IPS-NIHi11 (cell line): ENCODE data around the gene LSM4.

ENCODE experiments used
- DNase-seq: peaks from one replicate; pipeline ENCODE4 v3.0.0; 2012; ENCODE audit warnings: mixed read lengths, low spot score

The LSM4 gene

DNA sequence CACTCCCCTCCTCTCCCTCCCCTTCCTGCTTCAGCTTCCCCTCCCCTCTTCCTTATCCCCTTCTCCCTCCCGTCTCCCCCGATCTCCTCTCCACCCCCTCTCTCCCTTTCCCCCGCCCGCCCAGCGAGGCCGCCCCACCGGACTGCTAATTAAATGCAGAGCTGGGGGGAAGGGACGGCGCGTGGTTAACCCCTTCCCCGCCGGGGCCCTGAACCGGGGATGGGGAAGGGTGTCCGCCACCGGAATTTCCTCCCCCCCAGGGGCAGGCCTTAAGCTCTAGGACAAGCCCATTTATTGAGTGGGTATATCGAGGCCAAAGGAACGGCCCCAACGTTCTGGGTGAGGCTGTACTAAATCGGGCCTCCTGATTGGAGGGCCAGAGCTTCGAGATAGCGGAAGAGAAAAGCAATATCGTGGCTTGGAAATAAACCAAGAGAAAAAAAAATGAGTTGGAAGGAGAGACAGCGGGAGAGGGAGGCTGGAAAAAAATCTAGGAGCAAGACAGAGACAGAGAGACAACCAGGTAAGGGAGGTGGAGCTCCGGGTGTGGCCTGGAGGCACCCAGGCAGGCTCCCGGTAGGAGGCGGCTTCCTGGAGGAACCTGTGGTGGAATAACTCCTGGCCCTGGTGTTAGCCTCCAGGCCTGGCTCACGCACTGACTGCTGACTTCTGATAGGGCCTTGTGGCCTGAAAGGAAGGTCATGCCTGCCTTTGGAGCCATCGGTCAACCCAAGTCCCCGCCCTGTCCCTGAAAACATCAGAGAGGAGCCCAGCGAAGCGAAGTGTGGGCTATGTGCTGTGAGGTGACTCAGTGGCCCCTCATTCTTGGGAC, 29.9 kb downstream of the LSM4 start:
- peak; percentile 90 for DNase-seq

DNA sequence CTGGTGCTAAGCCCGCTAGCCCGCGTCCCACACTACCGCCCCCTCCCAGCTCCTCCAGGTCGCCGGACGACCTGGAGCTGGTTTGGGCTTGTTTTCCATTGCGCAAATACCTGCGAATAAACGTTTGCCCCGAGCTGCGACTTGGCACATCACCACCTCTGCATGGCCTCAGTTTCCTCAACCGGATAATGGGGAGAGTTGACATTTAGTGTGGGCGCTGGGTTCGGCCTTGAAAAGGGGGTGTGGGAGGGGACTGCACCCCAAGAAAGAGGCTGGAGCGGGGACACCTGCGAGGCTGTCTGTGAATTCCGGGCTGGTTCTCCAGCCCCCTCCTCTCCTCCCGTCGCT, 30.4 kb downstream of the LSM4 start:
- peak; percentile 52 for DNase-seq

DNA sequence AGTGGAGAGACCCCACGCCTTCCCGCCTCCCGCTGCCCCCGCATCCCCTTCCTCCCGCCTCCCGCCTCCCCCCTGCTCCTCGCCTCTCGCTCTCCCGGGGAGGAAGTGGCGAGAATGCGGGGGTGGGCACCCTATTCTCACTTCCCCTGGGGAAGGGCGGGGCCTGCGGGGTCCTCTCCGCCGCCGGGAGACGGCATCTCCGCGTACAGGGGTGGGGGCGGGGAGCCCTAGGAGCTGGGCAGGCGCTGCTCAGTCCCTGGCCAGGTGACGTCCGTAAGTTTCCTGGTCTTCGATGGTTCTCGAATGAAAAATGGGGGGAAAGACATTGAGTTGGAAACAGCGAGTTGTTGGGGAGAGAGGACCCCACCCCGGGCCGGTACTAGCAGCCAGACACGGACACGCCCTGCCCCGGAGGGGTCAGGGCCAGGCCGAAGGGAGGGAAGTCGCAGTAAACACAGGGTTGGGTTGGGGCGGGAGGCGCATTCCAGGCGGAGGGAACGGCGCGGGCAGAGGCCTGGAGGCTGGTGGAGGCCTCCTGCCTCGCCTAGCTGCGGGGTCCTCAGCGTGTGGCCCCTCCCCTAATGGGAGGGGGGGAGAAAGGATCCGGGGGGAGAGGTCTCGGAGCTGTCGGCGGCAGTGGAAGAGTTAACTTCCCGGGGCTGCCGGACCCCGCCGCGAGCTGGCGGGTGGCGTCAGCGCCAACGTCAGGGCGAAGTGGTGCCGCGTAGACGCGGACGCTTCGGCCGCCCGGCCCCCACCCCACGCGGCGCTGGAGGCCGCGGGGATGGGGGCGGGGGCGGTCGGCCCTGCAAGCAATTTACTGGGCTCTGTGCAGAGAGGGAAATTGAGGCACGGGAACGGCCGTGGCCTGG, 31.1 kb downstream of the LSM4 start:
- peak; percentile 64 for DNase-seq

DNA sequence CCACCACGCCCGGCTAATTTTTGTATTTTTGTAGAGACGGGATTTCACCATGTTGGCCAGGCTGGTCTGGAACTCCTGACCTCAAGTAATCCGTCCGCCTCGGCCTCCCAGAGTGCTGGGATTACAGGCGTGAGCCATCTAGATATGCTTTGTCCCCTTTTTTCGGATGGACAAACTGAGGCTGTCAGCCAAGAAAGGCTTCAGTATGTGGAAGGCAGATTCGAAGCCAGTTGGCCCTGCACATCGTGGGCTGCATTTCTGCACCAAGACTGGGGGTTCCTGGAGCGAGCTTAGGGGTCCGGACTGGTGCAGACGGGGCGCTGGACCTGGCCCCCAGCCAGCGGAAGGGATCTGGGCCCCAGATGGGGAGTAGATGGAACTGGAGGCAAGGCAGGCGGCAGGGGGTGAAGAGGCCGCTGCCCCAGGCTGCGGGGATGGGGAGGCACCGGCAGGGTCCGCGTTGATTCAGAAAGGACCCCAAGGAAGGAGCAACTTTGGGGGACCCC, 31.8 kb downstream of the LSM4 start:
- no peak for DNase-seq

DNA sequence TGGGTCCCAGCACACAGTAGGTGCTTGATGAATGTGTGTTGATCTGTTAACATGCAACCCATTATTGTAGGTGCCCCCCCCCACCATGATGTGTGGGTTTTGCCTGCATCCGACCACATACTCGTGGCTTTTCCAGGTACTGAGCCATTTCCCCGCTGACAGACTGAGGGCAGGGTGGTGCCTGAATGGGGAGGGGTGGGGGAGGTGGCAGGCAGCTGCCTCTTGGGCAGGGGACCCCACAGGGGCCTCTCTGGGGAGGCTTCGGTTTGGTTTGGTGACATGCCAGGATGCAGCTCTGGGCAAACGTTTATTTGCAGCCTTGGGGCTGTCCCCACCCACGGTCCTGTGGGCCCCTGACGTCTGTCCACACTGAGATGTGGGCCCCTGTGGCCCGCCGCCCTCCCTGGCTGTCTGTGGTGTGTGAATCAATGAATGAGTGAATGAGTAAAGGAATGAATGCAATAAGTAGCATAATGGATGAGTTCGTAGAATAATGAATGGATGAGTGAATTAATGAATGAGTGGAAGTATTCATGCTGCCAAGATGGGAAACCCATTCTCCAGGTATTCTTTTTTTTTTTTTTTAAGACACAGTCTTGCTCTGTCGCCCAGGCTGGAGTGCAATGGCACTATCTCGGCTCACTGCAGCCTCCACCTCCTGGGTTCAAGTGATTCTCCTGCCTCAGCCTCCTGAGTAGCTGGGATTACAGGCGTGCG, 32.4 kb downstream of the LSM4 start:
- no peak for DNase-seq

DNA sequence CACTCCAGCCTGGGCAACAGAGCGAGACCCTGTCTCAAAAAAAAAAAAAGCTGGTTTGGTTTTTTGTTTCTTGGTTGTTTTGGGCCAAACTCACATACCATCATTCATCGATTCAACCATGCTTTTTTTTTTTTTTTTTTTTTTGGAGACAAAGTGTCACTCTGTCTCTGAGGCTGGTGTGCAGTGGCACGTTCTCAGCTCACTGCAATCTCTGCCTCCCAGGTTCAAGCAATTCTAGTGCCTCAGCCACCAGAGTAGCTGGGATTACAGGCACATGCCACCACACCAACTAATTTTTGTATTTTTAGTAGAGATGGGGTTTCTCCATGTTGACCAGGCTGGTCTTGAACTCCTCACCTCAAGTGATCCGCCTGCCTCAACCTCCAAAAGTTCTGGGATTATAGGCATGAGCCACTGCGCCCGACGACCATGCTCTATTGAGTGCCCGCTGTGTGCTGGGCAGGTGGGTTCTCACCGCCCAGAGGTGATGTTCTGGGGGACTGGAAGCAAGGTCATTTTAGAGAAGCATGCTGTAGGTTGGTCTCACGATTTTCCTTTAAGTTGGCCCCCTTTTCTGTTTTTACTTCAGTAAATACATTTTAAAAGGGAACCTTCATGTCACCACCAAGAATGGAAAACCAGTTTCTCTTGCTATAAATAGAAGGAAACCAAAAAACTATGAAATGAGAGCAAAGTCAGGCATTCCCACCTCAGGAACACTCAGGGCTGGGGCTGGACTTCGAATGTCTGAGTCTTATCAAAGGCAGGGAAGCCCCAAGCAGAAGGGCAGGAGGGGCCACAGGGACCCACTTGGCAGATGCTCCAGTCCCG, 33.2 kb downstream of the LSM4 start:
- DNase-seq, result no peak

DNA sequence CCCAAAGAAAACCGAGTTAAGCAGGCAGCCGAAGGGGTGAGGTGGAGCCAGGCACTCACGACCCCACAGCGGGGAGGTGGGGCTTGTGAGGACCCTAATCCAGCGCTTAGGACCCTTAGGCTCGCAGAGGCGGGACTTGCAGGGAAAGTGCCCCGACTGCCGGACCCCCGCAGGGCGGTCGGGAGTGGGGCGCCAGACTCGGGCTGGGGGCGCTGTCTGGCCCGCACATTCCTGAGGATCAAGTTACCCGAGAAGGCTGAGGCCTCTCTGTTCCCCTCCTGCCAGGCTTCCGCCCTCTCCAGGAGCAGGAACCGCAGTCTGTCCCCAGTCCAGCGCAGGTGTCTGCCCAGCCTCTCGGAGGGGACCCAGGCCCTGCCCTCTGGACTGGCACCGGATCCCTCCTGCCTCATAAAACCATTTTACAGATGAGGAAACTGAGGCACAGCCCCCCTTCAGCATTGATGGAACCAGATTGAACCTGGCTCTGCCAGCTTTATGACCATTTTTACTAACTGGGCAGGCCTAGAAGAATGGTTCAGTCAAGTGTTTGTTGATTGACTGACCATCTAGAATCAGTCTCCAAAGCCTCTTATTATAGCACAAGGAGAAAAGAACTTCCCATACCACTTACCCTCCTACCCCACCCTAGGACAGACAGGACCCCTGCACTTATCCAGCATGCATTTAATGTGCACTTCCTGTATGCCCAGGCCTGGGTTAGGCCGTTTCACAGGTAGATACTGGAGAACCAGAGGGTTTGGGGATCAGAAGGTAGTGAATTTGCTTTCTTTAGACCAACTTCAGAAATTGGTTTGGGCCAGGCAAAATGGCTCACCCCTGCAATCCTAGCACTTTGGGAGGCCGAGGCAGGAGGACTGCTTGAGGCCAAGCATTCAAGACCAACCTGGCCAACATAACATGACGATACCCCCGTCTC, 34.8 kb downstream of the LSM4 start:
- DNase-seq, result peak; percentile 78

DNA sequence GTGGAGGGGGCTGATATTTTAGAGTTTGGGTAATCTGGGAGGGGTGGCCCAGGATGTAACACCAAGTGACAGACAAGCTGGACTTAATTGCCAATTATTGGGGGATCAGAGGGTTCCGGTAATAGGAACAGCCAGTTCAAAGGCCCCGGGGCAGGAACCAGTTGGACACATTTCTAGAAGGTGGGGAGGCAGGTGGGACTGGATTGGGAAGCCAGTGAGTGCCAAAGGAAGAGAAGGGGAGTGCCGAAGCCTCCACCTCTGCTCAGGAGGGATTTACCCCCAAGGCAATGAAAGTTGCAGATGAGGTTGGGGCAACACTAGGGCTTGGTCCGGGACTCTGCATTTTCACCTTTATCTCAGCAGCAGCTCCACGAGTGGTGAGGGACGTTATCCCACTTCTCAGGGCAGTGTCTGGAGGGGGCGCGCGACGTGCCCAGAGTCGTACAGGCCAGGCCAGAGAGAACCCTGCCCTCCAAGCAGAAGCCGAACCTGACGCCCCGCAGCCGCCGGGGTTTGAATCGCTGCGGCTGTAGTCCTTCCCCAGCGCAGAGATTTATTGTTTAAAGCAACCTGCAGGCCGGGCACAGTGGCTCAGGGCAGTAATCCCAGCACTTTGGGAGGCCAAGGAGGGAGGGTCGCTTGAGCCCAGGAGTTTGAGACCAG, 35.8 kb downstream of the LSM4 start:
- DNase-seq, result no peak

DNA sequence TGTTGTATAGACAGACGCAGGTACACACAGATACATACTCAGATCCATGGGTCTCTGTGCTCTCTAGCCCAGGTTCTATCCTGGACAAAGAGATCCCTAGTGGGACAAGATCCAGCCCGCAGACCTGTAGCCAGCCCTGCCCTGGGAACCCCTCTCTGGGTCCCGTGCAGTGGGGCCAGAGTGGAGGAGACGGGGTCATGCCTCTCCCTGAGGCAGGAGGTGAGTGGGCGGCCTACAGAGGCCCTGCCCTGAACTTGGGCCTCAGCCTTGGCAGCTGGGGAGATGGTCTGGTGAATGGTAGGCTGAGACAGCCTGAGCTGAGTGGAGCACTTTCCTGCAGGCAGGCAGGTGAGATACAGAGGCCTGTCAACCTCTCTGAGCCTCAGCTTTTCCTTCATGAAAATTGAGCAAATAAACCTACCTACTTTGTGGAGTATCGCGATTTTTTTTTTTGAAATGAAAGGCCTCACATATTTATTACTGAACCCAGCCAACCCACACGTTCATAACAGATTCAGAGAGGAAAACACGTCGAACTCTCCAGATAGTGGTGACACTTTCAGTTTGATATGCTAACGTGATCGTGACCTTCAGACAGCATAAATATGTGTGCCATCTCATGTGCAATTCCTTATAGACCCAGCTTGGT, 38.0 kb downstream of the LSM4 start:
- no peak for DNase-seq

DNA sequence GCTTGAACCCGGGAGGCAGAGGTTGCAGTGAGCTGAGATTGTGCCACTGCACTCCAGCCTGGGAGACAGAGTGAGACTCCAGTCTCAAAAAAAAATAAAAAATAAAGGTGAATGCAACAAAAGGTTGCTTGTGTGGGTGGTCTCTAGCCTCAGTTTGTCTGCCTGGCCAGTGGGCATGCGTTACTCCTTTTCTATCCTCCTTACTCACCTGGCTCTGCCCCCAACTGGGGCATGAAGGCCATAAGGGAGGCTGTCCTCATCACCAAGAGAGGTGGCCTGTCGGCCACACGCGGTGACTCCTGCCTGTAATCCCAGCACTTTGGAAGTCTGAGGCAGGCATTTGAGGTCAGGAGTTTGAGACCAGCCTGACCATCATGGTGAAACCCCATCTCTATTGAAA, 39.5 kb downstream of the LSM4 start:
- DNase-seq, result no peak

DNA sequence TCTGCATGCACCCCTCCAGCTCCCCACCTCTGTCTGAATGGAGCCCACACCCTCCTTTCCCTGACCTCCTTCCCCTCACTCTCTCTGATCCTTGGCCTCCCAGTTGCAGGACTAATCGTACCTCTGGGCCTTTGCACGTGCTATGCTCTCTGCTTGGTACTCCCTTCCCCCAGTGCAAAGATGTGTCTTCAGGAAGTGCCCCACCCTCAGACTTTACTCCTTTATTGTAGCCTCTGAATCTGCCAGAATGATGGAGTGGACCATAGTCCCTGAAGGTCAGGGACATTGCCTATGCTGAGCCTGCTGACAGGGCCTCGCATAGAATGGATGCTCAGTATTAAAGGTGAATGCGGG, 40.1 kb downstream of the LSM4 start:
- no peak for DNase-seq

DNA sequence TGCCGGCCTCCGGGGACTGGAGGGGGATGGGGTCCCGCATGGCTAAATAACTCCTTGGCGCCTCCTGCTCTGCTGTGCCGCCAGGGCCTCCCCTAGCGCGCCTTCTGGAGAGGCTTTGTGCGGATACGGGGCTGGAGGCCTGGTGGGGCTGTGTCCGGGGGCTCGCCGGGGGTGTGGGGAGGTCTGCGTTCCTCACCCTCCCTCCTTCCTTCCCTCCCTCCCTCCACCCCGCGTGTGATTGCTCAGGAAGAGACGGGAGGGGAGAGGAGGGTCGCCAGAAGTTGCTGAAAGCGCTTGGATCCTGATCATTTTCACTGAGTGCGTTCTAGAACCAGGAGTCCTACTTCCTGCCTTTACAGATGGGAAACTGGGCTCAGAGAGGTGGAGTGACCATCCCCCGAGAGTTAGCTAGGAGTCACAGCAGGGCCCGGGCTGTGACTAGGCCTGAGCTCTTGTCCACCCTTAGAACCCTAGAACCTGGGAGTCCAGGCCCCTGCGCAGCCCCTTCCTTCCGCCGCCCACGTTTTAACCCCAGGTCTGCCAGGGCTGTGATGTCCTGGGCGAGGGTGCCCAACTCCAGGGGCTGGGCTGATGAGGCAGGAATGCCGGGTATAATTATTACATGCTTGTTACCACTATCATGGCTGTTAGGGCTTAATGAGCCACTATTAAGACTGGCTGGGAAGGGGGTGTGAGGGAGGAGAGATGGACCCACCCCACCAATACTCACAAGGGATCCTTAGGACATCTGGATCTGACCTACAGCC, 40.7 kb downstream of the LSM4 start:
- no peak for DNase-seq

DNA sequence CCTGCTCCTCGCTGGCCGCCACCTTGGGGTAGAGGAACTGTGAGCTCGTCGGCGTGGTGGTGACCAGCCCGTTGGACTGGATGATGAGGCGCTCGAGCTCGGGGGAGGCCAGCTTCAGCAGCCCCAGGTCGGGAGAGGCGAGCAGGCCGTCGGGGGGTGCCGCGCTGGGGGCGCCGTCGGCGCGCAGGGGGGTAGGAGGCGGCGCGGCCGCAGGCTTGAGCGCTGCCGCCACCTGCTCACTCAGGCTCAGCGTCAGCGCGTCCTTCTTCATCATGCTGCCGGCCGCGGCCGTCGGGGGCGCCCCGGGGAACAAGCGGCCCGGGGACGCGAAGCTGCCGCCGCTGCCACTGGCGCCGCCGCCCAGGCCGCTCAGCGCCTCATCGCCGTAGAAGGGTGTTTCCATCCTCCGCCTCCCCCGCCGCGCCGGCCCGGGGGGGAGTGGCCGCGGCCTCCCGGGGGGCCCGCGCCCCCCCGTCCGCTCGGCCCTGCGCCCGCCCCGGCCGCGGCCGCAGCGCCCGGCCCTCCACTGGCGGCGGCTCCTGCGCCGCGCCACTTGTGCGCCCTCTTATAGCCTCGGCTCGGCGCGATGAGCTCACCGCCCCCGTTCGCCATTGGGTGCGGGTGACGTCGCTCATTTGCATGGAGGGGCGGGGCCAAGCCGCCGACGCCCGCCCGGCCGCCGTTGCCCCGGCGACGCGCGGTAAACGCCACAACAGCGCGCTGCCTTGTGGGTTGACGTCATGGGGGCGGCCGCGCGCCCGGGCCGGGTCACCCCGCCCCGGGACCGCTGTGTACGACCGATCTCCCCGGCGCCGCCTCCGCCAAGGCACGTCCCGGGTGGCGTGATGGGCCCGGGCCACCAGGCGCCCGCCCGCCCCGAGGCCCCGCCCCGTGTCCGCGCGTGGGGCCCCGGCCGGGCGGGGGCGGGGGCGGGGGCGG, 41.5 kb downstream of the LSM4 start, which contains the start of gene JUND:
TSS of gene JUND (minus strand) at position 541 of the 939 bp plus-strand sequence. CDS start at position 403, 138 bp downstream.
- DNase-seq, result peak; percentile 91

DNA sequence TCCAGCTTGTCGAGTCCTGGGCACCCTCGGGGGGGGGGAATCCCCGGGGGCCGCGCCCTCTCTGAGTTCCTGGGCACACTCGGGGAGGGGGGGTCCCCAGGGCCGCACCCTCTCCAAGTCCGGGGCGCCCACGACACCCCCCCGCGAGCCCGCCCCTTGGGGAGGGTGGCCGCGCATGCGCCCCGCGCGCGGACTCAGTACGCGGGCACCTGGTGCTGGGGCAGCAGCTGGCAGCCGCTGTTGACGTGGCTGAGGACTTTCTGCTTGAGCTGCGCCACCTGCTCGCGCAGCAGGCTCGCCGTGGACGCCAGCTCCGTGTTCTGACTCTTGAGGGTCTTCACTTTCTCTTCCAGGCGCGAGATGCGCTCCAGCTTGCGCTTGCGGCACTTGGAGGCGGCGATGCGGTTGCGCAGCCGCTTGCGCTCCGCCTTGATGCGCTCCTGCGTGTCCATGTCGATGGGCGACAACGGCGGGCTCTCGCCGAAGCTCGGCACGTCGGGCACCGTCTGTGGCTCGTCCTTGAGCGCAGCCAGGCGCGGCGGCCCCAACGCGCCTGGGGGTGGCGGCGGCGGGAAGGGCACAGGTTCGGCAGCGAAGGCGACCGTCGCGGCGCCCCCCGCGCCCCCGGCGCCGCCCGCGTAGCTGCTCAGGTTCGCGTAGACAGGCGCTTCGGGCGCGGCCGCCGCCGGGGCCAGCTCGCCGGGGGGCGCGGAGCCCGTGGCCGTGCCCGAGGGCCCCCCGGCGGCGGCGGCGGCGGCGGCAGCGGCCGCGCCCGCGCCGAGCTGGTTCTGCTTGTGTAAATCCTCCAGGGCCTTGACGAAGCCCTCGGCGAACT, 42.4 kb downstream of the LSM4 start:
- peak; percentile 63 for DNase-seq

DNA sequence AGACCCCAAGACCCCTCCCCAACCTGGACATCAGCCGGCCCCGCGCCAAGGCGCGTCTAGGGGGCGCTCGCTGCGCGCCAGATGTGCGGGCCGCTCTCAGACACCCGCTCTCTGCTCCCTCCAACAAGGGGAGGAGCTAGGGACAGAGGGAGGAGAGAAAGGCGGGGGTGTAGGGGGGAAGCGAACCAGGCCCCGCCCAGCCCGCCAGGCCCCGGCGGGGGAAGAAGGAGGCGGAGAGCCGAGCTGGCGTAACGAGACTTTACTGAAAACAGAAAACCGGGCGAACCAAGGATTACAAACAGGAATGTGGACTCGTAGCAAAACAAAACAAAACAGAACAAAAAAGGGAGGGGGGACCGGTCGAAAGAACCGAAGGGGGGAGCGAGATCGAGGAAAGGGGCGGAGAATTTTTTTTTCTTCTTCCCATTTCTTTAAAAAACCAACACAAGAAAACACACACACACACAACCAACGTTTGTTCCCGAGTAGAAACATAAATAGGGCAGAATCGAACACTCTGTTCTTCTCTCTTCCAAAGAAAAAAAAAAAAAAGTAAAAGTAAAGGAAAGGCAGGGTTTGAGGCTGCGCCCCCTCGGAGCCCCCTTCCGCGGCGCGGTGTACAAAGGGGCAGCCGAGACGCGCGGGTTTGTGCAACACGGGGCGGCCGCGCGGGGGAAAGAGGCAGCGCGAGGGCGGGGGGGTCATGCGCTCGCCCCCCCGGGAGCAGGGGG, 43.2 kb downstream of the LSM4 start:
- DNase-seq, result peak; percentile 90

DNA sequence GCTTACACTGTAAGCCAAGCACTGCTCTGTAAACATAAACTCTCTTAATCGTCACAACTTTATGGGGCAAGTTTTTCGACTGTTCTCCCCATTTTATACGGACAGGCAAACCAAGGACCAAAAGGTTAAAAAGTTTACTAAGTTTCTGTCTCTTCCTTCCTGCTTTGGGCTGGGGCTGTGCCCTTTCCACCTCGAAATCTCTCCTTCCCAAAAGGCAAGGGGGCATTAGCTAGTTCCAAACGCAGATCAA, 43.7 kb downstream of the LSM4 start:
- no peak for DNase-seq
